Measurements from ENCODE around the gene DHTKD1.

GRCh38 chr10:12097791-12098190 lies 29.0 kb downstream of the DHTKD1 start:
- TF ChIP-seq, protein P1, sequence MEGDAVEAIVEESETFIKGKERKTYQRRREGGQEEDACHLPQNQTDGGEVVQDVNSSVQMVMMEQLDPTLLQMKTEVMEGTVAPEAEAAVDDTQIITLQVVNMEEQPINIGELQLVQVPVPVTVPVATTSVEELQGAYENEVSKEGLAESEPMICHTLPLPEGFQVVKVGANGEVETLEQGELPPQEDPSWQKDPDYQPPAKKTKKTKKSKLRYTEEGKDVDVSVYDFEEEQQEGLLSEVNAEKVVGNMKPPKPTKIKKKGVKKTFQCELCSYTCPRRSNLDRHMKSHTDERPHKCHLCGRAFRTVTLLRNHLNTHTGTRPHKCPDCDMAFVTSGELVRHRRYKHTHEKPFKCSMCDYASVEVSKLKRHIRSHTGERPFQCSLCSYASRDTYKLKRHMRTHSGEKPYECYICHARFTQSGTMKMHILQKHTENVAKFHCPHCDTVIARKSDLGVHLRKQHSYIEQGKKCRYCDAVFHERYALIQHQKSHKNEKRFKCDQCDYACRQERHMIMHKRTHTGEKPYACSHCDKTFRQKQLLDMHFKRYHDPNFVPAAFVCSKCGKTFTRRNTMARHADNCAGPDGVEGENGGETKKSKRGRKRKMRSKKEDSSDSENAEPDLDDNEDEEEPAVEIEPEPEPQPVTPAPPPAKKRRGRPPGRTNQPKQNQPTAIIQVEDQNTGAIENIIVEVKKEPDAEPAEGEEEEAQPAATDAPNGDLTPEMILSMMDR (conservative IDR thresholded peaks at IDR 0.05; ENCODE audit: low read depth, low read length) = no peak
- TF ChIP-seq EZH2 (IDR thresholded peaks at IDR 0.05; ENCODE audit: low read length, unreplicated experiment) = no peak
